ENCODE measurements around the gene SLC35C1.

- TF ChIP-seq CTCF (IDR thresholded peaks at IDR 0.05) (no peak), EZH2 (IDR thresholded peaks at IDR 0.05; ENCODE audit: borderline replicate concordance, insufficient read depth, low read depth, low read length, poor library complexity, severe bottlenecking) (no peak)
These were observed 11.7 kb downstream of the SLC35C1 start for GRCh38 chr11:45816614-45817013.

Data from B cell (primary cell).